Neuron (in vitro differentiated cells): Measurements from ENCODE around the gene HRAS.
"Not testable (repeated sequence)": the region's sequence is repeated elsewhere in the genome, so short reads cannot be mapped to it uniquely, and the experiment has no call there.

Source experiments
- H2AFZ ChIP-seq: one replicate; pipeline ENCODE4 v1.6.1; 2013; ENCODE audit warnings: low read depth, mild to moderate bottlenecking, inconsistent platforms, low read length, moderate library complexity
- H3K27me3 ChIP-seq: one replicate; pipeline ENCODE4 v1.6.1; 2013; ENCODE audit warnings: low read length; ENCODE audit not compliant: insufficient read depth
- H3K36me3 ChIP-seq: one replicate; pipeline ENCODE4 v1.6.1; 2013; ENCODE audit warnings: low read length; ENCODE audit not compliant: insufficient read depth
- H3K4me1 ChIP-seq: one replicate; pipeline ENCODE4 v1.6.1; 2013; ENCODE audit warnings: low read length; ENCODE audit not compliant: insufficient read depth
- H3K4me3 ChIP-seq: 2 replicates; pipeline ENCODE4 v1.5.1; 2013; ENCODE audit warnings: mild to moderate bottlenecking, low read length, moderate library complexity
- H3K9me3 ChIP-seq: one replicate; pipeline ENCODE4 v1.6.1; 2013; ENCODE audit warnings: low read length

Gene HRAS

DNA sequence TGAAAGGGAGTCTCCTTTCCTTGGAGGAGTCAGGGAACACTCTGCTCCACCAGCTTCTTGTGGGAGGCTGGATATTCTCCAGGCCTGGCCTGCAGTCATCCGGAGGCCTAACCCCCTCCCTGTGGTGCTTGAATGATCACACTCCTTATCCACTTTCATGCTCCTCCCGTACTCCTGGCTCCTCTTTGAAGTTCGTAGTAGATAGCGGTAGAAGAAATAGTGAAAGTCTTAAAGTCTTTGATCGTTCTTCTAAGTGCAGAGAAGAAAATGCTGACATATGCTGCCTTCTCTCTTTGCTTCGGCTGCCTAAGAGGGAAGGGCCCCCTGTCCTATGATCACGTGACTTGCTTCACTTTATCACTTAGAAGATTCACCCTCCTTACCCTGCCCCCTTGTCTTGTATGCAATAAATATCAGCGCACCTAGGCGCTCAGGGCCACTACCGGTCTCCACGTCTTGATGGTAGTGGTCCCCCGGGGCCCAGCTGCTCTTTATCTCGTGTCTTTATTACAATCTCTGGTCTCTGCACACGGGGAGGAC is 38.7 kb upstream of the HRAS start:
- H3K36me3 ChIP-seq, H3K27me3 ChIP-seq, H3K4me3 ChIP-seq, H2AFZ ChIP-seq, H3K9me3 ChIP-seq: not testable (repeated sequence)
- peaks cover 27% of the 10 kb centered on the region for H3K4me1 ChIP-seq

DNA sequence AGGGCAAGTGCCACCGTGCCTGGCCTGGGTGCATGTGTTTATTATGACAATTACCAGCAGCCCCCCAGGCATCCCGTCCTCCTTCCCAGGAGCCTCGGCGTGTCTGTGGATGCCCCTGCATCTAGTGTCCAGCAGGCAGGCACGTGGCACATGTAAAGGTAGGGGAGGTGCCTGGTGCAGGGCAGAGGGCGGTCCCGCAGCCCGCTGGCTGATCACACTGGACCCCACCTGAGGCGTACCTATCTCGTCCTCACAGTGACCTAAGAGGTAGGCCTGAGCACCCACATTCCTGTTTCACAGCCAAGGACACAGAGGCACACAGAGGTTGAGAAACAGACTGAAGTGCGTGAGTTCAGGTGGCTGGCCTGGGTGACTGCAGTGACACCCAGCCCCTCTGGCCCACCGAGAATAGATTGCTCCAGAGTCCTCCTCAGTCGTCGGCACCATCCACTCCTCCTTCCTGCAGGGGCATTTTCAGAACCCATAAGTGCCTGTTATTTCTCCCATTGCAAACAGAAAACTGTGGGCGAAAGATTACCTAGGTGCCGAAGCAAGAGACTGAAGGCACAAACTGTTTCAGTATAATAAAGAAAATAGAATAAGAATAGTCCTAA is 37.9 kb upstream of the HRAS start:
- peaks cover 9% of the 10 kb centered on the region for H3K27me3 ChIP-seq
- H3K9me3 ChIP-seq = no peaks in the 10 kb centered on the region
- peaks cover 26% of the 10 kb centered on the region for H3K4me1 ChIP-seq
- no peaks in the 10 kb centered on the region for H3K36me3 ChIP-seq
- H3K4me3 ChIP-seq = no peak overlapping the region
- H2AFZ ChIP-seq = no peak overlapping the region

DNA sequence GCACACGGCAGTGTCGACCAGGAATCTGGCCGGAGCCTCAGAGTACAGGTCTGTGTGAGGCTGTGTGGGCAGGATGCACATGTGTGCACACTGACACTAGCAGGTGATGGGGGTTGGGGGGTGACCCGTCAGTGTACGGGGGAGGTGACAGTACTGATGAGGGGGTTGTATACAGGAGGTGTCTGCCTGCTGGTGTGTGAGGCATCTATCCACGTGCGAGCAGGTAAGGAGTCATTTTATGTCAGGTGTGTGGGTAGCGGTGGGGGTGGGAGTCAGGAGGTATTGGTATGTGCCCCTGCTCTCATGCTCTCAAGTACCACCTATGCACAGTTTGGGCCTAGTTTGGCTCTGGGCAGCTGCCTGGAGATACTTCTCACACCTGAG is 36.4 kb upstream of the HRAS start:
- H3K4me3 ChIP-seq = no peak overlapping the region

DNA sequence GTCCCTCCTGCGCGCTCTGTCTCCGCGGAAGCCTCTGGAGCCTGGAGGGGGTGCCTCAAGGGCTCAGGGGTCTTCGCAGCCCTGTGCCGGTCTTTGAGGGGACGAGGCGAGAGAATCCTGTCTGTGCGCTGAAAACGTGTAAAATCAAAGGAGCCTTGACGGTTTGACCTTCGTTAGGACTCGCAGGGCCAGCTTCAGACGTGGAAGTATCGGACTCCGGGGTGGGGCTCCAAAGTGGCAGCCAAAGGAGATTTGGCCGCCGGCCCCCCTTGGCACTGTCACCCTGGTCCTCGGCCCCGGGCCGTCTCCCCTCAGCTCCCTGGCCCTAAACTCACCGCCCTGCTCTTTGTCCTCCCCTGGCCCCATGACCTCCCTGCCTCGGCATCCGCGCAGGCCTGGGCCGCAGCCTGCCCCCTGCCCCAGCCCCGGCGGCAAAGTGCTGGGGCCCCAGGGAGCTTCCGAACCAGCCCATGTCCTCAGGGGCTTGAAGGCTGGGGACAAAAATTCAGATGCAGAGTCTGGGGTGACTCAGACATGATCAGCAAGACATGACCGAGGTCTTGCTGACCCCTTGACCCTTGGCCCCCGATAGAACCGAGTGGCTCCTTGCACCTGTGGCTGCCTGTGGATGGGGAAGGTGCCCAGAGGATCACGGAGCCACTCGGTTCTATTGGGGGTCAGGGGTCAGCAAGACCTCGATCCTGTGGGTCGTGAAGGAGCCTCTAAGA is 33.9 kb upstream of the HRAS start:
- Histone ChIP-seq H3K27me3 (peaks cover 5% of the 10 kb centered on the region), H3K36me3 (no peaks in the 10 kb centered on the region), H2AFZ (peak overlapping the region; percentile 72), H3K4me1 (peaks cover 13% of the 10 kb centered on the region), H3K4me3 (peak overlapping the region; percentile 58), H3K9me3 (no peaks in the 10 kb centered on the region)

More for the DNA sequence above, 36.4 kb upstream of the HRAS start:
- peaks cover 22% of the 10 kb centered on the region for H3K4me1 ChIP-seq
- H2AFZ ChIP-seq = no peak overlapping the region
- no peaks in the 10 kb centered on the region for H3K36me3 ChIP-seq
- H3K27me3 ChIP-seq = peaks cover 9% of the 10 kb centered on the region
- H3K9me3 ChIP-seq = no peaks in the 10 kb centered on the region

DNA sequence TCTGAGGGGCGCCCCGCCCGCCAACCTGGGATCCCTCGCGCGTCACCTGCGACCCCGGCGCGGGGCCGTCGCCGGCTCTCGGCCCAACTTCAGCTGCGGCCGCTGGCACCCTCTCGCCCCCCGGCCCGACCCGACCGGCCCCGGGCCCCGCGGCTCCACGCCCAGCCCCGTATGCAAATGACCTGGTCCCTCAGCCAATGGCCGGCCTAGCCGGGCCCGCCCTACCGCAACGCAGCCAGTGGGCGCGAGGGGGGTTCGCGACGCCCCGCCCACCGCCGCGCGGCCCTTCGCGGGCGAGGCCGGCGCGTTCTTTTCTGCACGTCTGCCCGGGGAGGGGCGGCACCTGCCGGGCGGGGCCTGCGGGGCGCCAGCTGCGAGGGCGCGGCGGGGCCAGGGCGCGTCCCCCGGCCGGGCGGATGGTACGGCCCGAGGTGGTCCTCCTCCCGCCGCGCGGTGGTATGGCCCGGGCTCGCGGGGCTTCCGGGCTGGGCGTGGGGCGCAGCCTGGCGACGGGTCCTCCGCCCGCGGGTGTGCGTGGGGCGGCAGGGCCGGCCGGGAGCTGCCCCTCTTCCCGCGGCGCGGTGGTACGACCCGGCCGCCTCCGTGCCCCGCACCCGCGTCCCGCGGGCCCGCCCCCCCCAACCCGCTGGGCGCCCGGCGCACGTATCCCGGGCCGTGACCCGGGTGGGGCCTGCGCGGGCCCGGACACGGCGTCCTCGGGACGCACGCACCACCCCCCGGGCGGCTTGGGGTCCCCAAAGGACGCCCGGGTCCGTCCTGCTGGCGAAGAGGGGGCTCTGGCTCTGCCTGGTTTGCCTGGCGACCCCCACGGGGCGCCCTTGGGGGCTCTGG is 33.2 kb upstream of the HRAS start:
- Histone ChIP-seq H3K9me3 (no peaks in the 10 kb centered on the region), H3K4me1 (peaks cover 13% of the 10 kb centered on the region), H2AFZ (peak overlapping the region; percentile 72), H3K4me3 (peak overlapping the region; percentile 58), H3K36me3 (no peaks in the 10 kb centered on the region), H3K27me3 (peaks cover 4% of the 10 kb centered on the region)

DNA sequence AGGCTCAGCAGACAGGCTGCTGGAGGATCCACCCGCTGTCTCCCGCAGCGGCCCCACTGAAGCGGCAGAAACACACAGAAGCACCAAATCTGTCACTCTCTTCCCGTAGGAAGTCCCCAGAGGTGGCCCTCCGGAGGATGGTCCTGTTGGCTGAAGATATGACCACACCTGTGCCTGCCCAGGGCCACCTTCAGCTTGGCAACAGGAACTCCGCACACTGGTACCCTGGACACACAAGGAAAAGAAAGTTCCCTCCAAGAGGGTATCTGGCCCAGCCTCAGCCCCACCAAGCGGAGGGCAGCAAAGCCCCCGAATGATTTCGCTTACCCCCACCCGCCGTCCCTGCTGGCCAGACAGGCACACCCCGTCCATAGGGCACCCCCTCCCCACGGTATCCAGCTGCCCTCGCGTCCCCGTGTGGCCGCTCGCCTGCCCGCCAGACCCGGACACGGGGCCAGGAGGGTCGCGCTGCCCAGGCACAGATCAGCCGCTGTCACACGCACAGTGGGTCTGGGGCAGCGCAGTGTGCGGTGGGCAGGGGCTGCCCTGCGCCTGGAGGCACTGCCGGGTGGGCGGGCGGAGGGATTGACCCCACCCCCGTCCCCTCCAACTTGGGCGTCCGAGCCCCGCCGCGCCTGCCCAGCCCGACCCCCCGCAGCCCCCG is 32.4 kb upstream of the HRAS start:
- Histone ChIP-seq H3K27me3 (no peaks in the 10 kb centered on the region), H3K4me3 (peak overlapping the region; percentile 58)

DNA sequence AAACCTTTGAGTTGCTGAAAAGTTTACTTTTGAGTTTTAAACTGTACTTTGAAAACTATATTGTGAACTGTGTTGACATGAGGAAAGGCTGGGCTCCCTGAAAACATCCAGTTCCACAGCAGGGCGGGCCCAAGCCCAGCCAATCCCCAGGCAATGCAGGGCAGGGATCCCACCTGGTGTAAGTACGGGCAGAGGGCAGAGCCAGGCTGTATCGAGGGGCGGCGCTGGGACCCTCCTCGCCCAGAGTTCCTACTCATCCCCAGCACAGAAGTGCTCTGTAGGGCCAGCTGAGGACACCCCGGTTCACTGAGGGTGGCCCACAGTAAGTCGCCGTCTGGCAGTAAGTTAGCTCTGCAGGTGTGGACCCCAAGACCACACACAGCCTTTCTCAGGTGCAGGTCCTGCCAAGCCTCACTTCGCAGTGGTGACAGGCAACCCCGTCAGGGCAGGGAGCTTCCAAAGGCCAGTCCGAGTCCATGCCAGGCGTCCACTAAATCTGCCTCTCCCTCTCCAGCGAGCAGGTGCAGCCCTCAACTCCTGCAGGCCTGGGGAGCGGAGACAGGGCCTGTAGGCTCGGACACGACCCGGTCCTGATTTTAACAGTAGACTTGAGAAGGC is 31.7 kb upstream of the HRAS start:
- Histone ChIP-seq H3K9me3 (no peaks in the 10 kb centered on the region), H3K36me3 (no peaks in the 10 kb centered on the region), H3K27me3 (no peaks in the 10 kb centered on the region), H3K4me3 (no peak overlapping the region), H3K4me1 (peaks cover 13% of the 10 kb centered on the region), H2AFZ (no peak overlapping the region)

More for the DNA sequence above, 32.4 kb upstream of the HRAS start:
- no peaks in the 10 kb centered on the region for H3K9me3 ChIP-seq
- H3K4me1 ChIP-seq = peaks cover 13% of the 10 kb centered on the region
- no peaks in the 10 kb centered on the region for H3K36me3 ChIP-seq
- peak overlapping the region; percentile 72 for H2AFZ ChIP-seq

DNA sequence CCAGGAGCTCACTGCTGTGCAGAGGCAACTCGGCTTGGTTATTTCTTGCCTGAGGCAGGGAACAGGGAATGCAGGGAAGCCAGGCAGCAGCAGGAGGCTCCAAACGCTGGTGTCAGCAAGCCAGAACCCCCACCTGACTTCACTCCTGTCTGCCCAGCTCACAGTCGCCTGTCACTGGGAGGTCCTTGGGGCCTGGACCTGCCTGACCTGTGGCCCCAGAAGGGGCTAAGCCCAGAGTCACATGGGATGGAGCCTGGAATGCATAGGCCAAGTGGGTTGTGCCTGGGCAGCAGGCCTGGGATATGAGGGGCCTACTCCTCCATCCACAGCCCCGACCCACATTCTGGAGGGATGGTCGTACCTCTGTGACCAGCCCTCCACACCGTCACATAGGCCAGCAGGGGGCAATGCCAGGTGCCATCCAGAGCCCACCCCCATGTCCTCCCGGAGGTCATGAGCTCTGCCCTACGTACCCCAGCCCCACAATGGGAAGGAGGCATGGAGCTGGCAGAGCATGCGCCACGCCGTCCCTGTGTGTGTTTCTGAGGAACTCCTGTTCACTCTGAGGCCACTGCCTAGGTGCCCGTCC is 30.6 kb upstream of the HRAS start:
- Histone ChIP-seq H3K4me1 (peaks cover 20% of the 10 kb centered on the region), H3K4me3 (no peak overlapping the region), H3K9me3 (no peaks in the 10 kb centered on the region), H3K27me3 (no peaks in the 10 kb centered on the region), H2AFZ (no peak overlapping the region), H3K36me3 (no peaks in the 10 kb centered on the region)

DNA sequence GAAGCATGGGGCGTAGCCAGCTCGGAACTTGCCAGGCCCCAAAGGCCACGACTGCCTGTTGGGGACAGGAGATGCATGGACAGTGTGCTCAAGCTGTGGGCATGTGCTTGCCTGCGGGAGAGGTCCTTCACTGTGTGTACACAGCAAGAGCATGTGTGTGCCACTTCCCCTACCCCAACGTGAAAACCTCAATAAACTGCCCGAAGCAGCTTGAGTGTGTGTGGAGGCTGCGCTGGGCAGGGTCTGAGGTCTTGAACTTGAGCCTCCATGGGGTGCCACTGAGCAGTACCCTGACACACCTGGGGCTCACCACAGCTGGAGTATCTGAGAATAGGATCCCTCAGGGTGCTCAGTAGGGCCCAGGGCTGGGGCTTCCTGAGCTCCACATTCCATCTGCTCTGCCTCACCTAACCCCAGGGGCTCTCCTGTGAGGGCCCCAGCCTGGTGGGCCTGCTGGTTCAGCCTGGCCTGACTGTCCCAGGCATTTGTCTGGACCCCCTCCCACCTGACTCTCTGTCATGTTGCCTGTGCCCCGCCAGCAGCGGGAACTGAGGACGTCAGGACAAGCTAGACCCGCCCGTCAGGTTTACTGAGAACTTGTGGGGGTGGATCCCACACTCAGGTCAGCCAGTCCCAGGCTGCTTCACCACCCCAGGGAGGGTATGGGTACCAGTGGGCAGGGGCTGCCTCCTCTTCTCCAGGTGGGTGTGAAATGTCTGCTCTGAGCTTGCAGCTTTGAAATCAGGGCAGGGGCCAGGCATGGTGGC is 28.6 kb upstream of the HRAS start:
- Histone ChIP-seq H2AFZ (no peak overlapping the region), H3K4me1 (peaks cover 25% of the 10 kb centered on the region), H3K36me3 (no peaks in the 10 kb centered on the region), H3K4me3 (no peak overlapping the region), H3K9me3 (no peaks in the 10 kb centered on the region), H3K27me3 (peaks cover 3% of the 10 kb centered on the region)

DNA sequence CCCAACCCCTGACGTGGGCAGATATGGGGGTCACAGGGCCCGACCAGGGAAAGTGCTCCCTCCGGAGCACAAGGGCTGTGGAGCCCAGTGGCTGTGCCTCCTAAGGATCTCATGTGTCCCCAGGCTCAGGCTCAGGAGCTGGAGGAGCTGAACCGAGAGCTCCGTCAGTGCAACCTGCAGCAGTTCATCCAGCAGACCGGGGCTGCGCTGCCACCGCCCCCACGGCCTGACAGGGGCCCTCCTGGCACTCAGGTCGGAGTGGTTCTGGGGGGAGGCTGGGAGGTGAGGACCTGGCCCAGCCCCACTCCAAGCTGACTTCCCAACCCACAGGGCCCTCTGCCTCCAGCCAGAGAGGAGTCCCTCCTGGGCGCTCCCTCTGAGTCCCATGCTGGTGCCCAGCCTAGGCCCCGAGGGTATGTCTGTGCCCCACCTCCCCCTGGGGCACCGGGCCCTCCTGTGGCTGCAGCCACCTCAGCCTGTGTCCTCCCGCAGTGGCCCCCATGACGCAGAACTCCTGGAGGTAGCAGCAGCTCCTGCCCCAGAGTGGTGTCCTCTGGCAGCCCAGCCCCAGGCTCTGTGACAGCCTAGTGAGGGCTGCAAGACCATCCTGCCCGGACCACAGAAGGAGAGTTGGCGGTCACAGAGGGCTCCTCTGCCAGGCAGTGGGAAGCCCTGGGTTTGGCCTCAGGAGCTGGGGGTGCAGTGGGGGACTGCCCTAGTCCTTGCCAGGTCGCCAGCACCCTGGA is 27.9 kb upstream of the HRAS start:
- Histone ChIP-seq H3K36me3 (no peaks in the 10 kb centered on the region), H3K27me3 (peaks cover 10% of the 10 kb centered on the region), H3K9me3 (peaks cover 1% of the 10 kb centered on the region), H3K4me3 (no peak overlapping the region), H2AFZ (no peak overlapping the region), H3K4me1 (peaks cover 23% of the 10 kb centered on the region)

DNA sequence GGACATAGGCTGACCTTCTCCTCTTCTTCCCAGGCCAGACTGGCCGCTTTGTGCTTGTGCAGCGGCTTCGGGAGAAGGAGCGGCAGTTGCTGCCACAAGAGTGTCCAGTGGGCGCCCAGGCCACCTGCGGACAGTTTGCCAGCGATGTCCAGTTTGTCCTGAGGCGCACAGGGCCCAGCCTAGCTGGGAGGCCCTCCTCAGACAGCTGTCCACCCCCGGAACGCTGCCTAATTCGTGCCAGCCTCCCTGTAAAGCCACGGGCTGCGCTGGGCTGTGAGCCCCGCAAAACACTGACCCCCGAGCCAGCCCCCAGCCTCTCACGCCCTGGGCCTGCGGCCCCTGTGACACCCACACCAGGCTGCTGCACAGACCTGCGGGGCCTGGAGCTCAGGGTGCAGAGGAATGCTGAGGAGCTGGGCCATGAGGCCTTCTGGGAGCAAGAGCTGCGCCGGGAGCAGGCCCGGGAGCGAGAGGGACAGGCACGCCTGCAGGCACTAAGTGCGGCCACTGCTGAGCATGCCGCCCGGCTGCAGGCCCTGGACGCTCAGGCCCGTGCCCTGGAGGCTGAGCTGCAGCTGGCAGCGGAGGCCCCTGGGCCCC is 26.8 kb upstream of the HRAS start:
- H3K4me3 ChIP-seq = peak overlapping the region; percentile 58
- H3K9me3 ChIP-seq = peaks cover 4% of the 10 kb centered on the region
- no peak overlapping the region for H2AFZ ChIP-seq
- peaks cover 15% of the 10 kb centered on the region for H3K4me1 ChIP-seq
- peaks cover 21% of the 10 kb centered on the region for H3K27me3 ChIP-seq
- H3K36me3 ChIP-seq = no peaks in the 10 kb centered on the region
